Sigmoid colon (tissue), 7 donors: Measurements from ENCODE around the gene GSTT4. TPM values are rescaled to one million over a fixed set of nuclear protein-coding genes. Genes with fewer than 3 reads are reported as not detected.

Source experiments
- DNase-seq: peaks from one replicate; pipeline ENCODE4 v3.0.0-alpha.2; 2019
- H3K27ac ChIP-seq, 4 donors: fragments of 200-600 bp; sonication (generic); one replicate each; pipeline ENCODE4 v1.5.1; 2016 to 2019; ENCODE audit warnings: mild to moderate bottlenecking in 1 of 4
- H3K27me3 ChIP-seq, 3 donors: fragments of 200-600 bp; sonication (generic); one replicate each; pipeline ENCODE4 v1.5.1; 2019; ENCODE audit warnings: mild to moderate bottlenecking in 1 of 3
- H3K36me3 ChIP-seq, 4 donors: fragments of 200-600 bp; sonication (generic); one replicate each; pipeline ENCODE4 v1.5.1; 2016 to 2019
- H3K4me1 ChIP-seq, 4 donors: fragments of 200-600 bp; sonication (generic); one replicate each; pipeline ENCODE4 v1.5.1; 2017 to 2019
- H3K4me3 ChIP-seq, 4 donors: fragments of 200-600 bp; sonication (generic); one replicate each; pipeline ENCODE4 v1.5.1; 2017 to 2019; ENCODE audit warnings: mild to moderate bottlenecking in 2 of 4, moderate library complexity in 1 of 4
- H3K9me3 ChIP-seq, 4 donors: fragments of 200-600 bp in 3 of 4; sonication (generic) in 3 of 4; one replicate each; pipeline versions ENCODE4 v1.5.1 to v1.6.1; 2013 to 2019
- EP300 ChIP-seq, 4 donors: sonication (generic); formaldehyde crosslinking; IDR thresholded peaks; one replicate each; pipeline ENCODE4 v1.6.1; 2017; ENCODE audit warnings: antibody characterized with exemption in 4 of 4
- POLR2A ChIP-seq, 2 donors: fragments of 450-650 bp; IDR thresholded peaks; one replicate each; pipeline ENCODE4 v1.6.1; 2016; ENCODE audit warnings: antibody characterized with exemption in 2 of 2, mild to moderate bottlenecking in 2 of 2, moderate library complexity in 2 of 2
- POLR2AphosphoS5 ChIP-seq, 4 donors: sonication (generic); formaldehyde crosslinking; IDR thresholded peaks; one replicate each; pipeline ENCODE4 v1.6.1; 2017; ENCODE audit warnings: antibody characterized with exemption in 4 of 4
- whole genome bisulfite sequencing, 2 donors: extraction: QIAGEN DNeasy Blood & Tissue Kit; methylation state at CpG; one replicate each; pipeline ENCODE4 v1.1.7; 2013; 5-methylcytosine and 5-hydroxymethylcytosine counted together
- intact Hi-C: fragments of 100-400 bp; cut with DNase I; formaldehyde crosslinking; loops from one replicate; pipeline ENCODE4 v1.15.1; 2023
- polyA plus RNA-seq, 3 donors: library from polyadenylated mRNA; stranded (reverse); fragments of 200-250 nt; gene quantifications; one replicate each; pipeline ENCODE4 v1.2.3, GENCODE V29; 2013
- total RNA-seq, 4 donors: library from RNA; depleted of rRNA; stranded (reverse); fragments of >200 nt; gene quantifications; one replicate each; pipeline ENCODE4 v1.1.0, GENCODE V29; 2016
- TF ChIP-seq, protein P1 (sequence below), 4 experiments: fragments of 450-650 bp in 3 of 4; fragments of 200-600 bp in 1 of 4; IDR thresholded peaks; one replicate each; pipeline ENCODE4 v1.5.1; 2016 to 2019; ENCODE audit warnings: antibody characterized with exemption in 4 of 4, mild to moderate bottlenecking in 3 of 4, moderate library complexity in 2 of 4
- donor health status: healthy with polysubstance abuse.
- donor health status: Bipolar disorder and iron deficiency.
- donor health status: healthy.

Gene GSTT4
- total and polyA plus RNA-seq, 7 donors = not detected

DNA sequence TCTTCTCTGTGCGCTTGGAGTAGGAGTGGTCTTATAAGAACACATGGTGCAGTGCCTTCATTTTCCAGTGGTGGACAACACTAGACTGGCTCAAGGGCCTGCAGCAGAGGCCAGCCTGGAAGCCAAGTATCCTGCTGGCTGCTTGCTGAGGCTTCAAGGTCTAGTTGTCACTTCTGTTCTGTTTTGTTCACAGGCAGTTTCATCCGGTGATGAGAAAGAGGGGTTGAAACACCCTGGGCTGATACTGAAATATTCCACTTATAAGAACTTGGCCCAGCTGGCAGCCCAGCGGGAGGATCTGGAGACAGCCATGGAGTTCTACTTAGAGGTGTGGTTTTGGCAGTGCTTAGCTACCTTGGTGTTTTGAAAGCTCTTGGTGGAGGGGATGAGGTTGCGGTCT lies 35.7 kb upstream of the GSTT4 start:
- H3K36me3 ChIP-seq = peaks cover 0 to 87% (median 34%) of the 10 kb centered on the region in 4 donors
- DNase-seq = no peak
- WGBS, 2 donors = 83 to 98% methylated on average over 4 of the region's 4 CpGs
- intact Hi-C loops = no loop called here
- H3K4me1 ChIP-seq = no peaks in the 10 kb centered on the region
- TF ChIP-seq, protein P1, sequence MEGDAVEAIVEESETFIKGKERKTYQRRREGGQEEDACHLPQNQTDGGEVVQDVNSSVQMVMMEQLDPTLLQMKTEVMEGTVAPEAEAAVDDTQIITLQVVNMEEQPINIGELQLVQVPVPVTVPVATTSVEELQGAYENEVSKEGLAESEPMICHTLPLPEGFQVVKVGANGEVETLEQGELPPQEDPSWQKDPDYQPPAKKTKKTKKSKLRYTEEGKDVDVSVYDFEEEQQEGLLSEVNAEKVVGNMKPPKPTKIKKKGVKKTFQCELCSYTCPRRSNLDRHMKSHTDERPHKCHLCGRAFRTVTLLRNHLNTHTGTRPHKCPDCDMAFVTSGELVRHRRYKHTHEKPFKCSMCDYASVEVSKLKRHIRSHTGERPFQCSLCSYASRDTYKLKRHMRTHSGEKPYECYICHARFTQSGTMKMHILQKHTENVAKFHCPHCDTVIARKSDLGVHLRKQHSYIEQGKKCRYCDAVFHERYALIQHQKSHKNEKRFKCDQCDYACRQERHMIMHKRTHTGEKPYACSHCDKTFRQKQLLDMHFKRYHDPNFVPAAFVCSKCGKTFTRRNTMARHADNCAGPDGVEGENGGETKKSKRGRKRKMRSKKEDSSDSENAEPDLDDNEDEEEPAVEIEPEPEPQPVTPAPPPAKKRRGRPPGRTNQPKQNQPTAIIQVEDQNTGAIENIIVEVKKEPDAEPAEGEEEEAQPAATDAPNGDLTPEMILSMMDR (IDR thresholded peaks at IDR 0.05) = no peak
- TF ChIP-seq POLR2AphosphoS5 (IDR thresholded peaks at IDR 0.05) (no peak), POLR2A (IDR thresholded peaks at IDR 0.05) (no peak), EP300 (IDR thresholded peaks at IDR 0.05) (no peak)
- H3K27ac ChIP-seq = no peak overlapping the region
- no peaks in the 10 kb centered on the region for H3K9me3 ChIP-seq
- no peak overlapping the region for H3K4me3 ChIP-seq
- no peaks in the 10 kb centered on the region for H3K27me3 ChIP-seq

GRCh38 chr22:24039046-24039445 lies 33.8 kb upstream of the GSTT4 start:
- no peak for DNase-seq
- Histone ChIP-seq H3K9me3 (no peaks in the 10 kb centered on the region), H3K4me1 (no peaks in the 10 kb centered on the region), H3K36me3 (peaks cover 0 to 69% (median 33%) of the 10 kb centered on the region in 4 donors), H3K27me3 (no peaks in the 10 kb centered on the region), H3K27ac (no peak overlapping the region), H3K4me3 (no peak overlapping the region)
- intact Hi-C loops = no loop called here
- WGBS, 2 donors = 89 to 90% methylated on average over 6 of the region's 6 CpGs
- TF ChIP-seq, protein P1 (IDR thresholded peaks at IDR 0.05) = no peak
- no peak for TF ChIP-seq EP300 (IDR thresholded peaks at IDR 0.05)
- no peak for TF ChIP-seq POLR2A (IDR thresholded peaks at IDR 0.05)
- no peak for TF ChIP-seq POLR2AphosphoS5 (IDR thresholded peaks at IDR 0.05)

DNA sequence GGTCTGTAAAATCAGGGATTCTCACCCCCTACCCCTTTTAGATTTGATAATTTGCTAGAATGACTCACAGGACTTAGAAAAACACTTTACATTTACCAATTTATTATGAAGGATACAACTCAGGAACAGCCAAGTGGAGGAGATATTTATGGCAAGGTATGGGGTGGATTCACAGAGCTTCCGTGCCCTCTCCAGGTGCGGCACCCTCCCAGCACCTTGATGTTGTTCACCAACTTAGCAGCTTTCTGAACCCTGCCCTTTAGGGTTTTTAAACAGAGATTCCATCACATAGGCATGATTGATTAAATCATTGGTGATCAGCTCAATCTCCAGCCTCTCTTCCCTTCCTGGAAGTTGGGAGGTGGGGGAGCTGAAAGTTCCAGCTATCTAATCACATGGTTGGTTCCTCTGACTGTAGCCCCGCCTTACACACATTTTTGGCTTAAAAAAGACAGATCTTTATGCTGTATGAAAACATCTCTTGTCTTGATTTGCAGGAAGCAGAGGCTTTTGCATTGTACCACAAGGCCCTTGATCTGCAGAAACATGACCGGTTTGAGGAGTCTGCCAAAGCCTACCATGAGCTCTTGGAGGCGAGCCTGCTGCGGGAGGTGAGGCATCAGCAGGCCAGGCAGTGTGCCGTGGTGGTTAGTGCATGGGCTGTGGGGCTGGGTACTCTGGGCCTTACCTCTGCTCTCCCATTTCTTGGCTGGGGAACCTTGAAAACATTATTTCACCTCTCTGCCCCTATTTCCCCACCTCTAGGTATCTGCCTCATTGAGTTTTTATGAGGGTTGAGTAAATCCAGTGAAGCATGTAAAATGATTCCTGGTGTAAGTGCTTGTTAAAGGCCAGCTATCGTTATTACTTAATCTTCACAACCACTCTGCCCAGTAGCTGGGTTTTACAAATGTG lies 32.9 kb upstream of the GSTT4 start:
- 81 to 97% methylated on average over 8 of the region's 8 CpGs for whole genome bisulfite sequencing, 2 donors
- Histone ChIP-seq H3K27me3 (no peaks in the 10 kb centered on the region), H3K27ac (no peak overlapping the region), H3K9me3 (no peaks in the 10 kb centered on the region), H3K4me3 (no peak overlapping the region), H3K4me1 (no peaks in the 10 kb centered on the region), H3K36me3 (peaks cover 0 to 66% (median 30%) of the 10 kb centered on the region in 4 donors)
- intact Hi-C loops = no loop called here
- TF ChIP-seq POLR2A (IDR thresholded peaks at IDR 0.05) = no peak
- TF ChIP-seq EP300 (IDR thresholded peaks at IDR 0.05) = no peak
- TF ChIP-seq POLR2AphosphoS5 (IDR thresholded peaks at IDR 0.05) = no peak
- TF ChIP-seq, protein P1 (IDR thresholded peaks at IDR 0.05) = no peak
- no peak for DNase-seq

DNA sequence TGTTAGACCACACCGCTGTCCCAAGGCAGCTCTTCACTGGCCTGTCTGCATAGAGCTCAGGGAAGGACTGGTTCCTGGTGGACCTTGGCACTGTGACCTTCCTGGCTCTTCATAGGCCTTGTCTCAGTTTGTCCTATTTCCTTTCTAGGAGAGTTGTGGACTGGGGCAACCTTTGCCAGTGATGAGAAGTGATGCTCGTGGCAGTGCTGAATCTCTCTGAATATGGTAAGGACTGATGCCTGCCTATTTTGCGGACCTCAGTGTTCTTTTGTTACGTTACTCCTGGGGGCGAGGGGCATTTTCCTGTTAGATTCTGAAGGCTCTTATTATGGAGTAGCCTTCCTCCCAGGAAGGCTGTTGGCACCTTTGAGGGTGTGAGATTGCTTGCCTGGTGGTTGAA lies 30.0 kb upstream of the GSTT4 start:
- intact Hi-C loops = no loop called here
- Histone ChIP-seq H3K4me3 (no peak overlapping the region), H3K36me3 (peaks cover 0 to 43% (median 18%) of the 10 kb centered on the region in 4 donors), H3K9me3 (no peaks in the 10 kb centered on the region), H3K4me1 (peaks cover 0 to 7% (median 2%) of the 10 kb centered on the region in 4 donors), H3K27ac (no peak overlapping the region), H3K27me3 (no peaks in the 10 kb centered on the region)
- WGBS, 2 donors = 95% methylated on average over 5 of the region's 5 CpGs
- no peak for DNase-seq
- no peak for TF ChIP-seq EP300 (IDR thresholded peaks at IDR 0.05)
- TF ChIP-seq, protein P1 (IDR thresholded peaks at IDR 0.05) = no peak
- TF ChIP-seq POLR2AphosphoS5 (IDR thresholded peaks at IDR 0.05) = no peak
- TF ChIP-seq POLR2A (IDR thresholded peaks at IDR 0.05) = no peak
